ENCODE measurements around the gene CDK10. TPM values are rescaled to one million over a fixed set of nuclear protein-coding genes. Genes with fewer than 3 reads are reported as not detected.

The CDK10 gene
- total and polyA plus RNA-seq, 2 experiments from 2014 or later: 76.3 to 142 TPM

DNA sequence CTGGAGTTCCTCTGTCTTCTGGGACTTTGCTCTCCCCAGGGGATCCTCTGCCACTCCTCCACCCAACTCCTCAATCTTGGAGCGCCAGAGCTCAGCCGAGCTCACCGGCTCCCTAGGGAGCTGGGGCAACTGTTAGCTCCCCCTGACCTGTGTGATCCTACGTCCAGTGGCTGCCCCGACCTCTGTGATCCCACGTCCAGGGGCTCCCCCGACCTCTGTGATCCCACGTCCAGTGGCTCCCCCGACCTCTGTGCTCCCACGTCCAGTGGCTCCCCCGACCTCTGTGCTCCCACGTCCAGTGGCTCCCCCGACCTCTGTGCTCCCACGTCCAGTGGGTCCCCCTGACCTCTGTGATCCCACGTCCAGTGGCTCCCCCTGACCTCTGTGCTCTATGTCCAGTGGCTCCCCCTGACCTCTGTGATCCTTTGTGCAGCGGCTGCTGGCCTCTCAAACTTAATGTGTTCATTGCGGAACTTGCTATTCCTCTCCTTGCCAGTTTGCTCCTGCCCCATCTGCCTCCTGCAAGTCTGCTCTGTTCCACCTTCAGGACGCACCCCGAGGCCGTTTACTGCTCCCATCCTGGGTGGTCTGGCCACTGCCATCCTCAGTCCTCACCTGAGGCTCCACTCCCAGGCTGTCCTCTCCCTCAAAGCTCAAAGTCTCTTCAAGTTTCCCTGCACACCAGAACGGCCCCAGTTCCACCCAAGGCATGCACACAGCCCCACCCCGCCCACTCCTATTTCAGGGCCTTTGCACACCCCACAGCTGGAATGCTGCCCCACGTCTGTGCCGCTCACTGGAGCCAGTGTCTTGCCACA is 31.4 kb downstream of the CDK10 start:
- H3K27ac ChIP-seq: no peak overlapping the region
- peaks cover 10% of the 10 kb centered on the region for H3K4me1 ChIP-seq (ENCODE audit: low read depth)
- no peaks in the 10 kb centered on the region for H3K27me3 ChIP-seq
- no peak for TF ChIP-seq CTCF (IDR thresholded peaks at IDR 0.05; ENCODE audit: low read depth, low read length)
- no peak overlapping the region for H3K4me3 ChIP-seq
- no peaks in the 10 kb centered on the region for H3K9me3 ChIP-seq (ENCODE audit: low read depth)
- H3K36me3 ChIP-seq: no peaks in the 10 kb centered on the region
- DNase-seq (ENCODE audit: low read depth in 1 of 2, low spot score in 1 of 2): no peak

GRCh38 chr16:89720551-89720812 is 34.0 kb downstream of the CDK10 start:
- Histone ChIP-seq H3K36me3 (no peaks in the 10 kb centered on the region), H3K9me3 (ENCODE audit: low read depth) (no peaks in the 10 kb centered on the region), H3K27ac (peak overlapping the region; percentile 96), H3K27me3 (no peaks in the 10 kb centered on the region), H3K4me3 (peak overlapping the region; percentile 80), H3K4me1 (ENCODE audit: low read depth) (peaks cover 10% of the 10 kb centered on the region)
- DNase-seq (ENCODE audit: low read depth in 1 of 2, low spot score in 1 of 2): peak in 1 of 2 donors; percentile 83
- TF ChIP-seq CTCF (IDR thresholded peaks at IDR 0.05; ENCODE audit: low read depth, low read length): no peak

- Histone ChIP-seq H3K4me3 (peak within 1 kb of the TSS; percentile 80), H3K27ac (peak within 1 kb of the TSS; percentile 96), H3K36me3 (no peaks in the 10 kb centered on the region), H3K4me1 (ENCODE audit: low read depth) (peaks cover 10% of the 10 kb centered on the region), H3K27me3 (no peaks in the 10 kb centered on the region), H3K9me3 (ENCODE audit: low read depth) (no peaks in the 10 kb centered on the region)
- peak; percentile 85 to 93 for DNase-seq (ENCODE audit: low read depth in 1 of 2, low spot score in 1 of 2)
- no peak for TF ChIP-seq CTCF (IDR thresholded peaks at IDR 0.05; ENCODE audit: low read depth, low read length)
Measured at GRCh38 chr16:89720813-89721545, 34.5 kb downstream of the CDK10 start, which contains the start of the genes VPS9D1 and ZNF276. Gene VPS9D1 (minus strand): TSS chr16:89720898. CDS start chr16:89720861, 37 bp downstream. Gene ZNF276 (plus strand): TSS chr16:89721537. CDS start chr16:89721641, 104 bp downstream.

DNA sequence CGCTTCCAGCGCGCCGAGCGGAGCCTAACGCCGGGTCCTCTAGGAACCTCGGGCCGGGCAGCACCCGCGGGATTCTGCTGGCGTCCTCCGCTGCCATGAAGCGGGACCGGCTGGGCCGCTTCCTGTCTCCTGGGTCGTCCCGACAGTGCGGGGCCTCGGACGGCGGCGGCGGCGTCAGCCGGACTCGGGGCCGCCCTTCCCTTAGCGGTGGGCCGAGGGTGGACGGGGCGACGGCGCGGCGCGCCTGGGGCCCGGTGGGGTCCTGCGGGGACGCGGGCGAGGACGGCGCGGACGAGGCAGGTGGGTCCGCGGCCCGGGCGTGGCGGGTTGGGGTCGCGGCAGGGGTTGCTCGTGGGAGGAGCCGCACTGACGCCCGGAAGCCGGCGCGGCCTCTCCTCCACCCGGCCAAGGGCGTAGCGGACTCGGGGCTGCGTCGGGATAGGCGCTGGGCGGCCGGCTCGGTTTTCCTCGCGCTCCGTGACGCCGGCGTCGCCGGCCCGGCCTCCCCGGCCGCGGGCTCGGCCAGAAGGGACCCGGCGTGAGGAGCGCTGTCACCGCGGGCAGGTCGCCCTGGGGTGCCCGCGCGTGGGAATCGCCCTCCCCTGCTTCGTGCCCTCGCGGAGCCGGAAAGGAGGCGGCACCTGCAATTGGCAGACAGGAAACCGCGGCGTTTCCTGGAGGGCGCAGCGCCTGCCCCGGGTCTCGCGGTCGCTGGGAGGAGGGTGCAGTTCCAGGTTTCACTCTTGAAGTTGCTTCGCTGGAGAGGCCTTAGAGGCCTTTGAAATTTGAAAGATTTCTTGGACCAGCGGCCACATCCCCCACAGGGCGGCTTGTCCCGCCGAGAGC is 35.3 kb downstream of the CDK10 start:
- TF ChIP-seq CTCF (IDR thresholded peaks at IDR 0.05; ENCODE audit: low read depth, low read length): no peak
- H3K27me3 ChIP-seq: no peaks in the 10 kb centered on the region
- H3K9me3 ChIP-seq (ENCODE audit: low read depth): no peaks in the 10 kb centered on the region
- DNase-seq (ENCODE audit: low read depth in 1 of 2, low spot score in 1 of 2): peak; percentile 60 to 72
- peak overlapping the region; percentile 96 for H3K27ac ChIP-seq
- peaks cover 10% of the 10 kb centered on the region for H3K4me1 ChIP-seq (ENCODE audit: low read depth)
- H3K4me3 ChIP-seq: peak overlapping the region; percentile 80
- no peaks in the 10 kb centered on the region for H3K36me3 ChIP-seq

All from cardiac muscle cell (in vitro differentiated cells and primary cell).